ENCODE results near the gene SEL1L.

Gene SEL1L

GRCh38 chr14:81427348-81428058 is 106.2 kb downstream of the SEL1L start:
- H3K4me3 ChIP-seq (ENCODE audit: low read length) = no peak overlapping the region
- TF ChIP-seq CTCF (conservative IDR thresholded peaks at IDR 0.05; ENCODE audit: low read length) = no peak
- no peak for DNase-seq (ENCODE audit: low read depth)

- TF ChIP-seq CTCF (conservative IDR thresholded peaks at IDR 0.05; ENCODE audit: low read length) = no peak
- DNase-seq (ENCODE audit: low read depth) = no peak
- H3K4me3 ChIP-seq (ENCODE audit: low read length) = no peak overlapping the region
These were observed 110.1 kb downstream of the SEL1L start for GRCh38 chr14:81423504-81423903.

All from AG10803 (cell line).